Measurements from ENCODE around the gene RUNX2.

GRCh38 chr6:45421709-45422502 is 93.8 kb downstream of the RUNX2 start:
- TF ChIP-seq CTCF (IDR thresholded peaks at IDR 0.05; ENCODE audit: low read length), result no peak
- TF ChIP-seq EZH2 (IDR thresholded peaks at IDR 0.05; ENCODE audit: borderline replicate concordance, low read length), result no peak

Measured in OCI-LY1 (cell line).